HG03025 (cell line): ENCODE measurements around the gene NRIP1.

Source experiments
- ATAC-seq: cut with Tn5 transposase; IDR thresholded peaks from one replicate; pipeline ENCODE4 v1.9.1; 2021; ENCODE audit warnings: mild to moderate bottlenecking, moderate library complexity; ENCODE audit not compliant: unreplicated experiment, low FRiP score

The NRIP1 gene

GRCh38 chr21:15009837-15010363, 54.9 kb downstream of the NRIP1 start:
- no peak for ATAC-seq

- no peak for ATAC-seq
Observed at GRCh38 chr21:15007716-15008296, 57.0 kb downstream of the NRIP1 start.

GRCh38 chr21:15006594-15007230, 58.1 kb downstream of the NRIP1 start:
- no peak for ATAC-seq

GRCh38 chr21:15005391-15005790, 59.4 kb downstream of the NRIP1 start:
- no peak for ATAC-seq

- ATAC-seq: no peak
Observed at GRCh38 chr21:15004721-15005370, 60.0 kb downstream of the NRIP1 start.

- ATAC-seq: no peak
Observed at GRCh38 chr21:15003463-15004135, 61.2 kb downstream of the NRIP1 start.

- peak; percentile 74 for ATAC-seq
Observed at GRCh38 chr21:15001857-15002606, 62.8 kb downstream of the NRIP1 start.

- ATAC-seq: no peak
Observed at GRCh38 chr21:15001113-15001512, 63.7 kb downstream of the NRIP1 start.

GRCh38 chr21:15000081-15000480, 64.7 kb downstream of the NRIP1 start:
- ATAC-seq: no peak

GRCh38 chr21:14998784-14999183, 66.0 kb downstream of the NRIP1 start:
- no peak for ATAC-seq

GRCh38 chr21:14998336-14998735, 66.5 kb downstream of the NRIP1 start:
- ATAC-seq: no peak

GRCh38 chr21:14995695-14996490, 68.9 kb downstream of the NRIP1 start:
- no peak for ATAC-seq

- no peak for ATAC-seq
Observed at GRCh38 chr21:14995226-14995625, 69.6 kb downstream of the NRIP1 start.

- ATAC-seq: no peak
Observed at GRCh38 chr21:14993115-14993514, 71.7 kb downstream of the NRIP1 start.

GRCh38 chr21:14991957-14992356, 72.8 kb downstream of the NRIP1 start:
- no peak for ATAC-seq

- no peak for ATAC-seq
Observed at GRCh38 chr21:14989359-14989758, 75.4 kb downstream of the NRIP1 start.

GRCh38 chr21:14988760-14989159, 76.0 kb downstream of the NRIP1 start:
- no peak for ATAC-seq

GRCh38 chr21:14987370-14988170, 77.2 kb downstream of the NRIP1 start:
- ATAC-seq: no peak

- ATAC-seq: no peak
Observed at GRCh38 chr21:14985306-14985705, 79.5 kb downstream of the NRIP1 start.
